Measurements from ENCODE around the gene GALNT4.

Gene GALNT4

DNA sequence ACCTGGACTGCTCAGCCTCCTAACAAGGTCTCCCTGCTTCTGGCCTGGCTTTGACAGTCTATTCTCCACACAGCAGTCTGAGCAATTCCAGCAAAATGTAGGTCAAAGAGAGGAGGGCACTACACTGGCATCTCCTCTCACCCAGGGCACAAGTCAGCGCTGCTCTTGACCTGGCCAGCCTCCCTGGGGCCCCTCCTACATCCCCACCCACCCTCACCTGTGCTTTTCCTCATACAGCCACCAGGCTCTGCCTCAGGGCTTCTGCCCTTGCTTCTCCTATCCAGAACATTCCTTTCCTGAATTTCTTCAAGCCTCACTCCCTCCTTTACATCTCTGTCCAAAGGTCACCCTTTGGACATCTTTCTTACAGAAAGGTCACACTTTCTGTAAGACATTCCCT is 33.7 kb downstream of the GALNT4 start:
- no peak for DNase-seq

DNA sequence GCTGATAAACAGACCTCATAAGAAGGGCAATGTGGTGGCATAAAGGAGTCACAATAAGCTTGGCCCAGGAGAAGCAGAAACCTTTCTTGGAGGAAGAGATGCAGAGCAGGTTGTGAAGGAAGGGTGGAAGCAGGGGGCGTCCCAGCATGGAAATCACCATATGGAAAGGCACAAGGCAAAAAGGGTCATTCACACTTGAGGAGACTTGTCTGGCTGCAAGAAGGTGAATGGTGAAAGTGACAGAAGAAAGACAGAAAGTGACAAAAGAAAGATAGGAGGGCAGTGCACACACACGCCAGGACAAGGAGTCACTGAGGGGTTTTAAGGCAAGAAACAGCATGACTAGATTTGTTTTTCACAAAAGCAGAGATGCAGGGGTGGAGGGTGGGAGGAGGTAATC is 38.3 kb downstream of the GALNT4 start:
- DNase-seq: no peak

DNA sequence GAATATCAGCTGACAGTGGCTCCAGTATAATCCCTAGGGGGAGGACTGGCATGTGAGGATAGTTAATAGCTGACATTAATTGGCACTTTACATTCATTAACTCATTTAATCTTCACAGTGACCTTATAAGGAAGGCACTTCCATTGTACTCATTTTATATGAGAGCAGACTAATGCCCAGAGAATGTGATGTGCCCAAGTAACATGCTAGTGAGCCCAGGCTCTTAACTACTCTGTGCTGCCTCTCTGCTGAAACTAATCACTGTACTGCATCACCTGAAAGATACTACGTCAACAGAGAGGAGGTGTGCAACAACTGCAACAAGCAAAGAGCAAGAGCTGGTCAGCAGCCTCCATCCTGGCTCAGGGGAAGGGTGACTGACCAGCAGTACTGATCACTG is 40.1 kb downstream of the GALNT4 start:
- no peak for DNase-seq

DNA sequence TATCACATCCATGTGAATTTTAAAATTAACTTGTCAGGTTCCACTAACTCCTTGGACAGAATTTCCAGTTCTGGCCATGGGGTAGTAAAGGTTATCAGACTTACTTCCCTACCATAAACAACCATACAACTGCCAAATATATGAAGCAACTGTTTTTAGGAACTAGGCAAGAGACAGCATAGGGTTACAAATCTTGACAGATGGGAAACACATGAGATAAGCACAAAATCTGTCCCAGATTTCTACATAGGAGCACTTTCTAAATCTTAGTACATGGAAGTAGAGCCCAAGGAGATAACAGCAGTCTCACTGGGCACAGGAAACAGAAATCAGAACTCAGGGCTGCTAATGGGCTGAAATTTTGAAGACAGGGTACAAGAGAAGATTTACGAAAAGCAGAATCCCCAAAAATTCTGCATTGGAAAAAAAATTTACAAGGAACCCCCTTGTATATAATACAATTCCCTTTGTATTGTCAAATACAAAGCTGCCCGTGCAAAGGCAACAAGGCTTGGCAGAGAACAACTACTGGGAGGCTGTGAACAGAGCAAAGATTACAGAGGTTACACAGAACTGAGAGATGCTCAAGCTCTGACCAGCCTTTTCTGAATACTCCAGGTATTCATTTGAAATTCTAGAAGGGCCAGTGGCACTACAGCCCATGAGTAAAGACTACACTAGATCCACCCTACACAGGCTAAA is 43.2 kb downstream of the GALNT4 start:
- DNase-seq: peak; percentile 11

DNA sequence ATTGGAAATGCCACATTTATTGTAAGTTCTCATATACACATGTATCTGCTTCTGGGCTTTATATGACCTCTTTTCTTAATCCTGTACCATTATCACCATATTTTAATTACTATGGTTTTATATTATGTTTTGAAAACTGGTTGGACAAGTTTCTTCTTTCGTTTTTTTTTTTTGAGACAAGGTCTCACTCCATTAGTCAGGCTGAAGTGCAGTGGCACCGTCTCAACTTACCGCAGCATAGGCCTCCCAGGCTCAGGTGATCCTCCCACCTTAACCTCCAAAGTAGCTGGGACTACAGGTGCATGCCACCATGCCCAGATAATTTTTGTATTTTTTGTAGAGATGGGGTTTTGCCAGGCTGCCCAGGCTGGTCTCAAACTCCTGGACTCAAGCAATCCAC is 44.6 kb downstream of the GALNT4 start:
- DNase-seq: no peak

DNA sequence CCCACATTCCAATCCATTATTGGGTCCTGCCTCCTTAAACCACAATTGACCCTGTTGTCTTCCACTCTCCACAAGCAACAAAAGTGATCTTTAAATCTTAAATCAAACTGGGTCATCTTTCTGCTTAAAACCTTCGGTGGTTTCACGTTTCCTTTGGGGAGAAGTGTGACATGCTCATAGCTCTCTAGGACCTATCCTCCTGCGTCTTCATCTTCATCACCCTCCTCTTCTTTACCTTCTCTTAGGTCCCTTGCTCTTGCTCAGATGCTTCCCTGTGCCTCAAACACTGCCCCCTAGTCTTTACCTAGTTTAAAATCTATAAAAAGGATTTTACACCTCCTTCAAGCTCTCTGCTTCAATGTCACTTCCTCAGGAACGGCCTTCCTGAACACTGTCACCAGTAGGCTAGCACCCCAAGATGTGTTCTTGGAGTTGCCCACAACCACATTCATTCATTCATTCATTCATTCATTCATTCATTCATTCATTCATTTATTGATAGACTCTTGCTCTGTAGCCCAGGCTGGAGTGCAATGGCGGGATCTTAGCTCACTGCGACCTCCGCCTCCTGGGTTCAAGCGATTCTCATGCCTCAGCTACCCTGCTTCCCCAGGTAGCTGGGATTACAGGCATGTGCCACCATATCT is 46.8 kb downstream of the GALNT4 start:
- no peak for DNase-seq

DNA sequence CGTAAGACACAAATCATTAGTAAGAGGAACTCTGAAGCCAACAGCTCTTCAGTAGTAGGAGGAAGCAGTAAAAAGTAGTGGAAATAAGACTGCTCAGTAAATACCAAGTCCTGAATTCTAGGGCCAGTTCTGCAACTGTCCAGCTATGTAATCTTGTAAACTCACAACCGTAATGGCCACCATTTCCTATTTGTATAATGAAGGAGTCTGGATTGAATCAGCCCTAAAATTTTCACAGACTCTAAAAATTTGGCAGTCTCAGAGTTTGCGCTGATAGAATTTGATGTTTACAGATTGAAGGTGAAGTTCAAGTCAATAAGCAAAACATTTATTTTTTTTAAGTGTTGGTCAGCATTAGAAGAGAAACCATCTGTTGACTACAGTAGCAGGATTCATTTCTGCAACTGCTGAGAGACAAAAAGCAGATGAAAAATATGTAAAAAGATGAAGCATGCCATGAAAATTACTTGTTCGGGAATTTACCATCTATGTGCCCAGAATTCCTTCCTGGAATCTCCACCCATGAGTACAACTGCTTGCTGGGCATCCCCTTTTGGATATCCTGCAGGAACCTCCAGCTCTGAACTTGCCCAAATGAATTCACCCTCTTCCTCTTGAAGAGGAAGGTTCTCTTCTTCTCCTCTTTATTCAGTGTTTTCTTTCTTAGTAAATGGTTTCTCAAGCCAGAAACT is 47.5 kb downstream of the GALNT4 start:
- no peak for DNase-seq

DNA sequence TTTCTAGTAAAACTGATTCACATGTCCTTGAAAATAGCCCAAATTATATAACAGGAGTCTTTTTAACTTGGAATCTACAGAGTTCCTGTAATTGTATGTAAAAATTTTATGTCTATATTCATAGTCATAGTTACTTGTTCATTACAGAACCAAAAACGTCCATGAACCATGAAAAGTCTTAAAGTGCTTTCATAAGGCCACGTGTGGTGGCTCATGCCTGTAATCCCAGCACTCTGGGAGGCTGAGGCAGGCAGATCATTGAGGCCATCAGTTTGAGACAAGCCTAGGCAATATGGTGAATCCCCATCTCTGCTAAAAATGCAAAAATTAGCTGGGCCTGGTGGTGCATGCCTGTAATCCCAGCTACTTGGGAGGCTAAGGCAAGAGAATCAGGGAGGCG is 48.4 kb downstream of the GALNT4 start:
- DNase-seq: no peak

DNA sequence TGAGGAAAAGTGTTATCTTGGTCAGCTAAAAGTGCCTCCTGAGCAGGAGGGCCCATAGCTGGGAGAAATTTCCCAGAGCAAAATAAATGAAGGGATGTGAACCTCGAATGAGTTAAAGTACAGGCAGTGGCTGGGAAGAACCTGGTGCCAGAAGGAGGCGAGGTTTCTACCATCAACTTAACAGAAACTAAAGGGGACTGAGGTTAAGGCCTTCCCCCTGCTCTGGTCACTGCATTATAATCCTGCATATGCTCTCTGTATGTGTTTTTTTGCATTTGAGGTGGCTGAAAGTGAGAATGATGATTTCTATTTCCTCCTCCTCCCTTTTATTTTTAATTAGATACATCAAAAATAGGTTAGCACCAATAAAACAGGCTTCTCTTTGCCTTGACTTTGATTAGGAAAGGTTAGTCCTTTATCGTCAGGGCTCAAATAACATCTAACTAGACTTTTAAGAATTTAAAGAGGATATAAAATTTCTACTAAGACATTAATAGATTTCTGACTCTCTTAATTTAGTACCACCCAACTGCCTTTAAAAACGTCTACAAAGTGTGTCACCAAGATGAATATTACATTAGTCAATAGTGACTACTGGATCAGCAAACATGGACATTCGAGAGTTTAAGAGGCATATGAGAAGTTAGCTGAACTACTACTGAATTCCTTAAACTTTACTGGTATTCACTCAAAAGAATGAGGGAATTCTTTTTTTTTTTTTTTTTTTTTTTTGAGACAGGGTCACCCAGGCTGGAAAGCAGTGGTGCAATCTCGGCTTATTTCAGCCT is 49.2 kb downstream of the GALNT4 start:
- no peak for DNase-seq

DNA sequence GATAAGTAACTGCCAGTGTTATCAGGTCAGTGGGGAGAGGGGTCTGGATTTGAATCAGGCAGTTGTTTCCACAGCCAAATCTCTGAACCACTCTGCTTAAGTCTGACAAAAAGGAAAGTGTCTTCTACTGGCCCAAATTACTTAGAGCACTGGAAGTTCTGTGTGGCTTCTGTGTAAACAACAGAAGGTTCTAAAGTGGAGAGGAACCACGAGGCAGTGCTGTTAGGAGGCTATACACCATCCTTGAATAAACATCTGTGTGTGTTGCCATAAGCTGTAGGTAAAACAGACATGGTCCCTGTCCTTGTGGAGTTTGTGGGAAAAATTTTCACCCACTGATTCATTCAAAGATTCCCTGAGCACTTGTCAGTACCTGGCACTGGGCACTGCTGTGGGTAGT is 50.0 kb downstream of the GALNT4 start:
- no peak for DNase-seq

All from OCI-M1 (cell line).